ENCODE results near the gene L3MBTL2.
"Not testable (repeated sequence)": the region's sequence is repeated elsewhere in the genome, so short reads cannot be mapped to it uniquely, and the experiment has no call there.

L3MBTL2 gene

GRCh38 chr22:41204992-41205900 is at the start of gene L3MBTL2:
Gene L3MBTL2, plus strand, starts transcription at chr22:41205312. Its CDS starts 51 bp downstream, at chr22:41205363.
- peak; percentile 92 for DNase-seq

- no peak for DNase-seq
These were observed 48.0 kb upstream of the L3MBTL2 start for GRCh38 chr22:41157083-41157482.

GRCh38 chr22:41169157-41169556 is 36.0 kb upstream of the L3MBTL2 start:
- no peak for DNase-seq

GRCh38 chr22:41171996-41172395 is 33.1 kb upstream of the L3MBTL2 start:
- no peak for DNase-seq

- DNase-seq, result no peak
These were observed 29.6 kb upstream of the L3MBTL2 start for GRCh38 chr22:41175546-41175945.

GRCh38 chr22:41177040-41177621 is 28.0 kb upstream of the L3MBTL2 start:
- DNase-seq, result no peak

GRCh38 chr22:41177622-41178424 is 27.3 kb upstream of the L3MBTL2 start:
- no peak for DNase-seq

GRCh38 chr22:41178425-41178975 is 26.6 kb upstream of the L3MBTL2 start:
- DNase-seq, result no peak

GRCh38 chr22:41180362-41180761 is 24.8 kb upstream of the L3MBTL2 start:
- DNase-seq, result not testable (repeated sequence)

- DNase-seq, result no peak
These were observed 24.2 kb upstream of the L3MBTL2 start for GRCh38 chr22:41180926-41181325.

- no peak for DNase-seq
These were observed 23.5 kb upstream of the L3MBTL2 start for GRCh38 chr22:41181349-41182241.

GRCh38 chr22:41184679-41185078 is 20.4 kb upstream of the L3MBTL2 start:
- no peak for DNase-seq

GRCh38 chr22:41191467-41191866 is 13.6 kb upstream of the L3MBTL2 start:
- no peak for DNase-seq

GRCh38 chr22:41193829-41194228 is 11.3 kb upstream of the L3MBTL2 start:
- no peak for DNase-seq

- peak; percentile 73 for DNase-seq
These were observed 7.8 kb upstream of the L3MBTL2 start for GRCh38 chr22:41197038-41197972.

- peak; percentile 52 for DNase-seq
These were observed 7.0 kb upstream of the L3MBTL2 start for GRCh38 chr22:41198027-41198580.

GRCh38 chr22:41201141-41201540 is 4.0 kb upstream of the L3MBTL2 start:
- DNase-seq, result peak; percentile 11

- DNase-seq, result no peak
These were observed 2.0 kb upstream of the L3MBTL2 start for GRCh38 chr22:41203118-41203517.

- DNase-seq, result no peak
These were observed 1.0 kb upstream of the L3MBTL2 start for GRCh38 chr22:41204066-41204465.

- no peak for DNase-seq
These were observed 1.6 kb downstream of the L3MBTL2 start for GRCh38 chr22:41206719-41207118.

GRCh38 chr22:41215409-41215808 is 10.3 kb downstream of the L3MBTL2 start:
- DNase-seq, result no peak
